ENCODE measurements around the gene KIF12.
"Not testable (repeated sequence)": the region's sequence is repeated elsewhere in the genome, so short reads cannot be mapped to it uniquely, and the experiment has no call there.

KIF12 gene

GRCh38 chr9:114061292-114061691 lies 37.8 kb downstream of the KIF12 start:
- DNase-seq, result no peak

- DNase-seq, result no peak
These were observed 38.4 kb downstream of the KIF12 start for GRCh38 chr9:114060711-114061110.

- no peak for DNase-seq
These were observed 39.0 kb downstream of the KIF12 start for GRCh38 chr9:114060070-114060469.

GRCh38 chr9:114059047-114059803 lies 39.9 kb downstream of the KIF12 start:
- DNase-seq, result no peak

- DNase-seq, result no peak
These were observed 40.4 kb downstream of the KIF12 start for GRCh38 chr9:114058688-114059046.

GRCh38 chr9:114057161-114057885 lies 41.8 kb downstream of the KIF12 start:
- DNase-seq, result no peak

DNA sequence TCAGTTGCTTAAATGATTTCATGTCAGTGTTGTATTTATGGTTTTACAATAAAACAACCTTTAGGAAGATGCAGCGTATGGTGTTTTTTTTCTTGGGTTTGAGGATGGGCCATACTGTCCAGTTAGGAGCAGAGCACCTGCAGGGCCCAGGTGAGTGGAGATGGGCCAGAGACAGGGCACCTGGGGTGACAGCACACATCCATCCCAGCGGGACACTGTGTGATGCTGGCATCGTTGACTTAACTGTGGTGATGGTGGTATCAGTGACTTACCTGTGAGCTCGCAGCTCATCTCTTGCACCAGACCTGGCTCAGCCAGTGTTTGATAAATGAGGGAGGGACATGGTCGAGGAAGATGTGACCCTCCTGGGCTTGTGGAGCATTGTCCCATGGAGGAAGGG lies 42.6 kb downstream of the KIF12 start:
- no peak for DNase-seq

GRCh38 chr9:114055894-114056293 lies 43.2 kb downstream of the KIF12 start:
- DNase-seq, result no peak

- DNase-seq, result no peak
These were observed 44.0 kb downstream of the KIF12 start for GRCh38 chr9:114055061-114055460.

DNA sequence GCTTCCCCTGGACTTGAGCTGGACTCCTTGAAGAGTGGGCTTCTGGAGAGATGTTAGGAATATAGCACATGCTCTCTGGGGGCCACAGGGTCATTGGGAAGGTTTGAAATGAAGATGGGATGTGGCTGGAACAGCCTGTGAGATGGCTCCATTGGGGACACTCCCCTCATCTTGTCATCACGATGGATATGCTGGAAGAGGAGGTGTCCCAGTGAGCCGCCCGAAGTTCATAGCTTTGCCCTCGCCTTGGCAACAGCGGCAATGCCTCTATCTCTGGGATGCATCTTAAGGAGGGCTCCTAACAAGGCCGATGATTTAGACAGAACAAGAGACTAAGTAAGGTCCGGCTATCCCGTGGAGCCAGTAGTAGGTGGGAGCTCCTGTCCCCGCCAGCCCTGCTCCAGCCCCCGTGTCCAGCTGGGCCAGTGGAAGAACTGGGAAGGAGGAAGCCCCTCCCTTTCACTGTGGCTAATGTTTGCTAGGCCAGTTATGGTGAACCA lies 44.9 kb downstream of the KIF12 start:
- no peak for DNase-seq

GRCh38 chr9:114053246-114054005 lies 45.7 kb downstream of the KIF12 start:
- DNase-seq, result no peak

GRCh38 chr9:114051706-114052105 lies 47.4 kb downstream of the KIF12 start:
- no peak for DNase-seq

GRCh38 chr9:114051281-114051680 lies 47.8 kb downstream of the KIF12 start:
- DNase-seq, result no peak

DNA sequence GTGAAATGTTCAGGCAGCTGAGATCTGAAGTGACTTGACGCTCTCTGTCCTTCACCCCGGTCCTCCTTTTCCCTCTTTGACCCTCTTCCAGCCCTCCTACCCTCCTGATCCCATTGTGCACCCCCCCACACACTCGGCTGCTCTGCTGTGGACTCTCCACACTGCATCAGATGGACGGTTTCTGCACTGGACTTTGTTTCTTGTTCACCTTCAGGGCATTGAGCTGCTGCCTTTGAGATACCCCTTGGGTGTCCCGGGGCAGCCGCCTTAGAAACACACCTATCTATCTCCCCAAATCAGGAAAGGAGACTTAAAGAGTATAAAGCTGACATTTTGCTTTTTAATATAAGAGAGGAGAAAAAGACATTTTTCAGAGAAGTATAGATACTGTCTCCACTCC lies 48.4 kb downstream of the KIF12 start:
- no peak for DNase-seq

DNA sequence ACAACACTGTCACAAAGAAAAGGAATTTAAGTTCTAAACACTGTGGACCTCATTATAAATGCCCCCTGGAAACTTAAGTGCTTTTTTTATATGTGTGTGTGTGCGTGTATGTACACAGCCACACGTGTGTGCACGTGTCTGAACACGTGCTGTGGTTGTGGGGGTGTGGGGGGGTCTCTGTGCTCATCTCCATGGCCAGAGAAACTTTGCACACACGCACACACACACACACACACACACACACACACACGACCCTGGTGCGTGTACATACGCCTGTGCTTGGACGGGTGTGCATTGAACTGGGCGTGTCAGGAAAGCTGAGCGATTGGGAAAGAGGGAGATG lies 48.9 kb downstream of the KIF12 start:
- DNase-seq, result no peak

GRCh38 chr9:114049441-114050225 lies 49.5 kb downstream of the KIF12 start:
- DNase-seq, result no peak

GRCh38 chr9:114048533-114049415 lies 50.3 kb downstream of the KIF12 start:
- DNase-seq, result no peak

- DNase-seq, result no peak
These were observed 51.4 kb downstream of the KIF12 start for GRCh38 chr9:114047717-114048116.

DNA sequence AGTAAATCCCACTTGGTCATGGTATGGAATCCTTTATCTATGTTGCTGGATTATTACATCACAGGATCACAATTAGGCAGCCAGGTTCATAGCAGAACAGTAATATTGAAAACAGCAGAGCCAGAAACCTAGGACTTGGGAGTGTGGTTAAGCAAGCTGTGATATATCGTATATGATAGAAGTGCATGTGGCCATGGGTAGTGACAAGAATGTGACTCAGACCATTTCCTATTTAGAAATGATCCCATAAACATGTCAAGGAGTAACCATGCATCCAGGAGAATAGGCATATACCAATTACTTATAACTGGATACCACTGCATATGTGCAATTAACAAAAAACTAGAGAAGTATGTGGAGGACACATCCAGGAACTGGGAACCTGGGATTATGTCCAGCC lies 52.2 kb downstream of the KIF12 start:
- no peak for DNase-seq

- DNase-seq, result no peak
These were observed 52.8 kb downstream of the KIF12 start for GRCh38 chr9:114046237-114046755.

DNA sequence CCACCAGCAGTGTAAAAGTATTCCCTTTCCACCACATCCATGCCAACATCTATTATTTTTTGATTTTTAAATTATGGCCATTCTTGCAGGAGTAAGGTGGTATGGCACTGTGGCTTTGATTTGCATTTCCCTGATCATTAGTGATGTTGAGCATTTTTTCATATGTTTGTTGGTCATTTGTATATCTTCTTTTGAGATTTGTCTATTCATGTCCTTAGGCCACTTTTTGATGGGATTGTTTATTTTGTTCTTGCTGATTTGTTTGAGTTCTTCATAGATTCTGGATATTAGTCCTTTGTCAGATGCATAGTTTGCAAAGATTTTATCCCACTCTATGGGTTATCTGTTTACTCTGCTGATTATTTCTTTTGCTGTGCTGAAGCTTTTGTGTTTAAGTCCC lies 55.4 kb downstream of the KIF12 start:
- DNase-seq, result not testable (repeated sequence)
